Measurements from ENCODE around the gene HELZ. TPM values are rescaled to one million over a fixed set of nuclear protein-coding genes. Genes with fewer than 3 reads are reported as not detected.

HELZ gene
- total and polyA plus RNA-seq, 2 donors (not counting 3 experiments of a cell fraction or from before 2014, with no cell fraction given) = 8.0 to 47.3 TPM

DNA sequence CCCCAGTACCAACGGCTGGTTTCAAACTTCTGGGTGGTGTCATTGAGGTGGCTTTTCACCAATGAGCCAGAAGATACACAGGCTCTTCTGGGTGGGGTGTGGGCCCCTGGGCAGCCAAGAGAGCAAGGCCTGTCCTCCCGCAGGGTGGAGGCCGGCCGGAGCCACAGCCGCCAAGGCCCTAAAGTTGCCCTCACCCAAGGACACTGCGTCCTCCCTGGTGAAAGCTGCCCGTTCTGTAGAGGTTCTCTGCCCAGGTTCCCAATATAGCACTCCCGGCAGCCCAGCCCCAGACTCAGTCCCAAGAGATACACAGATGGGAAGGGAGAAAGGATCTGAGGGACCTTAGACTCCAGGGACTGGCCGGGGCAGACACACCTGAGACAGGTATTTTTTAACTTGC is 211.4 kb downstream of the HELZ start:
- POLR2A ChIA-PET = no interaction called here
- no peak overlapping the region for H3K27ac ChIP-seq (ENCODE audit: insufficient read depth, low read depth, low read length)
- H3K79me2 ChIP-seq (ENCODE audit: control insufficient read depth, insufficient read depth, low read length) = no peaks in the 10 kb centered on the region
- intact Hi-C loops (cut with micrococcal nuclease) (no loop called here), dilution Hi-C loops (cut with MboI; ENCODE audit: extremely low pct_ligation_motif_present, low sequenced_read_pairs) (no loop called here)
- no peak for DNase-seq (ENCODE audit: low read depth, low spot score)
- FAIRE-seq = no peak
- H3K4me3 ChIP-seq (replicated peaks in 1 of 3; ENCODE audit: insufficient read depth in 1 of 3, low read depth in 1 of 3, low read length in 3 of 3) = no peak overlapping the region
- no peaks in the 10 kb centered on the region for H3K36me3 ChIP-seq (ENCODE audit: control insufficient read depth in 2 of 2, extremely low read depth in 1 of 2, insufficient read depth in 2 of 2, low read length in 2 of 2)
- H3K9ac ChIP-seq (replicated peaks; ENCODE audit: extremely low read depth, insufficient read depth, low read length) = no peak overlapping the region
- H3K4me1 ChIP-seq (ENCODE audit: control insufficient read depth, extremely low read depth, insufficient read depth, low read length) = no peaks in the 10 kb centered on the region
- H2AFZ ChIP-seq (ENCODE audit: low read depth, low read length) = no peak overlapping the region
- H3K27me3 ChIP-seq (ENCODE audit: control insufficient read depth in 2 of 2, insufficient read depth in 2 of 2, low read length in 2 of 2) = no peaks in the 10 kb centered on the region
- no TSS peak for BruUV-seq (replicated peaks)
- no peak for TF ChIP-seq MYC (IDR thresholded peaks at IDR 0.05; ENCODE audit: low read depth, low read length)
- no peak for TF ChIP-seq EZH2 (IDR thresholded peaks at IDR 0.05; ENCODE audit: borderline replicate concordance, low read depth, low read length, severe bottlenecking)
- no peak for TF ChIP-seq POLR2AphosphoS5 (IDR thresholded peaks at IDR 0.05; ENCODE audit: insufficient read depth, low read depth, low read length)
- TF ChIP-seq, protein P1, sequence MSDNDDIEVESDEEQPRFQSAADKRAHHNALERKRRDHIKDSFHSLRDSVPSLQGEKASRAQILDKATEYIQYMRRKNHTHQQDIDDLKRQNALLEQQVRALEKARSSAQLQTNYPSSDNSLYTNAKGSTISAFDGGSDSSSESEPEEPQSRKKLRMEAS (IDR thresholded peaks at IDR 0.05; ENCODE audit: insufficient read depth, insufficient read length) = no peak
- TF ChIP-seq JUN (IDR thresholded peaks at IDR 0.05; ENCODE audit: borderline replicate concordance, insufficient read depth, insufficient read length, low read depth) = no peak
- no peak for TF ChIP-seq FOS (IDR thresholded peaks at IDR 0.05; ENCODE audit: borderline replicate concordance, insufficient read depth, low read length)
- TF ChIP-seq GATA2 (IDR thresholded peaks at IDR 0.05; ENCODE audit: insufficient read depth, insufficient read length, low read depth, low read length) = no peak
- no peak for TF ChIP-seq CTCF (IDR thresholded peaks at IDR 0.05; ENCODE audit: extremely low read depth in 1 of 2, insufficient read depth in 1 of 2, low read depth in 1 of 2, low read length in 2 of 2)
- no peak for TF ChIP-seq POLR2A (IDR thresholded peaks at IDR 0.05; ENCODE audit: low read depth, low read length)
- no peak overlapping the region for H3K4me2 ChIP-seq (ENCODE audit: insufficient read depth, low read length)
- no peaks in the 10 kb centered on the region for H3K9me3 ChIP-seq (replicated peaks; ENCODE audit: control insufficient read depth, insufficient read depth, low read length)
- no peaks in the 10 kb centered on the region for H4K20me1 ChIP-seq (replicated peaks; ENCODE audit: control insufficient read depth, extremely low read depth, insufficient read depth, low read length)
- CTCF ChIA-PET = no interaction called here
- H3K9me1 ChIP-seq (replicated peaks; ENCODE audit: control insufficient read depth, extremely low read depth, insufficient read depth, low read length) = no peaks in the 10 kb centered on the region
